ENCODE measurements around the gene TRMT1.

The TRMT1 gene

GRCh38 chr19:13091400-13092157, 25.0 kb downstream of the TRMT1 start:
- TF ChIP-seq CTCF (IDR thresholded peaks at IDR 0.05; ENCODE audit: low read depth, low read length): no peak
- no peaks in the 10 kb centered on the region for H3K27me3 ChIP-seq (ENCODE audit: insufficient read depth, low read depth, severe bottlenecking)
- no peak for DNase-seq
- H3K4me3 ChIP-seq (ENCODE audit: low read depth, low read length): no peak overlapping the region
- no peaks in the 10 kb centered on the region for H3K9me3 ChIP-seq (ENCODE audit: severe bottlenecking)
- H3K27ac ChIP-seq: no peak overlapping the region
- H3K36me3 ChIP-seq: no peaks in the 10 kb centered on the region

- DNase-seq: peak; percentile 45
- Histone ChIP-seq H3K4me3 (ENCODE audit: low read depth, low read length) (no peak overlapping the region), H3K27me3 (ENCODE audit: insufficient read depth, low read depth, severe bottlenecking) (no peaks in the 10 kb centered on the region), H3K27ac (0 out of 2 replicates have a peak overlapping the region, but pooled peaks have one; percentile 7), H3K9me3 (ENCODE audit: severe bottlenecking) (no peaks in the 10 kb centered on the region), H3K36me3 (no peaks in the 10 kb centered on the region)
- TF ChIP-seq CTCF (IDR thresholded peaks at IDR 0.05; ENCODE audit: low read depth, low read length): no peak
Observed at GRCh38 chr19:13090511-13091231, 25.9 kb downstream of the TRMT1 start.

GRCh38 chr19:13089857-13090507, 26.6 kb downstream of the TRMT1 start:
- no peak overlapping the region for H3K27ac ChIP-seq
- DNase-seq: no peak
- no peaks in the 10 kb centered on the region for H3K36me3 ChIP-seq
- no peaks in the 10 kb centered on the region for H3K27me3 ChIP-seq (ENCODE audit: insufficient read depth, low read depth, severe bottlenecking)
- no peak for TF ChIP-seq CTCF (IDR thresholded peaks at IDR 0.05; ENCODE audit: low read depth, low read length)
- H3K9me3 ChIP-seq (ENCODE audit: severe bottlenecking): no peaks in the 10 kb centered on the region
- no peak overlapping the region for H3K4me3 ChIP-seq (ENCODE audit: low read depth, low read length)

- no peaks in the 10 kb centered on the region for H3K9me3 ChIP-seq (ENCODE audit: severe bottlenecking)
- peak; percentile 83 for TF ChIP-seq CTCF (IDR thresholded peaks at IDR 0.05; ENCODE audit: low read depth, low read length)
- no peak overlapping the region; the same call in 1 of the 2 replicates for H3K27ac ChIP-seq
- DNase-seq: peak; percentile 76
- no peaks in the 10 kb centered on the region for H3K36me3 ChIP-seq
- no peak overlapping the region for H3K4me3 ChIP-seq (ENCODE audit: low read depth, low read length)
- H3K27me3 ChIP-seq (ENCODE audit: insufficient read depth, low read depth, severe bottlenecking): no peaks in the 10 kb centered on the region
Observed at GRCh38 chr19:13089139-13089856, 27.2 kb downstream of the TRMT1 start.

GRCh38 chr19:13087795-13088537, 28.6 kb downstream of the TRMT1 start:
- no peak for TF ChIP-seq CTCF (IDR thresholded peaks at IDR 0.05; ENCODE audit: low read depth, low read length)
- Histone ChIP-seq H3K36me3 (no peaks in the 10 kb centered on the region), H3K4me3 (ENCODE audit: low read depth, low read length) (no peak overlapping the region), H3K9me3 (ENCODE audit: severe bottlenecking) (no peaks in the 10 kb centered on the region), H3K27ac (no peak overlapping the region), H3K27me3 (ENCODE audit: insufficient read depth, low read depth, severe bottlenecking) (no peaks in the 10 kb centered on the region)
- no peak for DNase-seq
